Natural killer cell treated with Interleukin-12 subunit alpha and Interleukin-12 subunit beta and Interleukin-15 and Interleukin-18, amount 100 ng/mL, for 72 hours (primary cell): ENCODE measurements around the gene LYRM2. TPM values are rescaled to one million over a fixed set of nuclear protein-coding genes. Genes with fewer than 3 reads are reported as not detected.
"Not testable (repeated sequence)": the region's sequence is repeated elsewhere in the genome, so short reads cannot be mapped to it uniquely, and the experiment has no call there.

Experiments
- ATAC-seq, 2 donors: fragments of 150-1000 bp; cut with Tn5 transposase in 1 of 2; sonication (Bioruptor Pico), chemical (Tn5 transposase) in 1 of 2; 2 replicates each; pipeline ENCODE4 v1.10.0; 2021
- DNase-seq: peaks from one replicate; pipeline ENCODE4 v3.0.0; 2022; ENCODE audit warnings: low spot score
- H3K27ac Mint-ChIP-seq, 2 donors: 1 replicate in 1 of 2; 2 replicates in 1 of 2; pipeline ENCODE4 v1.8.0; 2022; ENCODE audit warnings: mixed read lengths in 2 of 2, mild to moderate bottlenecking in 1 of 2, moderate library complexity in 1 of 2
- H3K27me3 Mint-ChIP-seq, 2 donors: 1 replicate in 1 of 2; 2 replicates in 1 of 2; pipeline ENCODE4 v1.8.0; 2022; ENCODE audit warnings: mixed read lengths in 2 of 2
- H3K36me3 Mint-ChIP-seq: one replicate; pipeline ENCODE4 v1.8.0; 2022; ENCODE audit warnings: mixed read lengths
- H3K4me1 Mint-ChIP-seq, 2 donors: 1 replicate in 1 of 2; 2 replicates in 1 of 2; pipeline ENCODE4 v1.8.0; 2022; ENCODE audit warnings: low read depth in 2 of 2, mixed read lengths in 2 of 2, mild to moderate bottlenecking in 1 of 2
- H3K4me3 Mint-ChIP-seq: one replicate; pipeline ENCODE4 v1.8.0; 2022; ENCODE audit warnings: mixed read lengths
- H3K9me3 Mint-ChIP-seq: 2 replicates; pipeline ENCODE4 v1.8.0; 2022; ENCODE audit warnings: mixed read lengths
- total RNA-seq, 2 donors: library from RNA; stranded (reverse); gene quantifications; one replicate each; pipeline ENCODE4 v1.2.3, GENCODE V29; 2022

Gene LYRM2
- total RNA-seq, 2 donors from 2014 or later = 25.4 to 29.5 TPM

DNA sequence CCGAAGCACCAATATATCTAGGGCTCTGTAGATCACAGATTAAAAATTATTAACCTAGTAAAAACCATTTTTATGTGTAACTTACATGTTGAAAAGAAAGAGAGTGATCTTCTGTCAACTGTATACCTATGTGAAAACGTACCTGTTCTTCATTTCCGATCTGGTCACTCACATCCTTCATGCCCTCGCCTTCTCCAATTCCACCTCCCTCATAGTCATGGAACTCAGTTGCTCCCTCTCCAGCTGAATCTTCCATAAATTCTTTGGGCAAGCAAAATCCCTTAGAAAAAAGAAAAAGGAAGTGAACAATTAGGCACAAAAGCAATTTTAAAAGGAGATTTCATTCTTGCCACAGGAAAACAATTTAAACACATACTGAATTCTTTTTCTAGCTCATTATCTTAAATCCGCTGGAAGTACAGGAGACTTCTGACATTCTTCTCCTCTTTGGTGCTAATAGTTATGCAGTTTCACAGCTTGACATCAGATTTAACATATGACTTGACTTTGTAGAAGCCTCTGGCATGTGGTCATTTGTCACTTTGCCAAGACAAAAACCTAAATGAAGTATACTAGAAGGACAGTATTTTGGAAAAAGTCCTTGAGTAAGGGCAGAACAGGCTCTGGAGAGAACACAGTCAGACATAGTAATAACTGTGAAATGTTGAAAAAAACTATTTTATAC is 29.5 kb upstream of the LYRM2 start:
- ATAC-seq = no peak

GRCh38 chr6:89662659-89663223 is 24.2 kb upstream of the LYRM2 start:
- peaks cover 30% of the 10 kb centered on the region for H3K36me3 Mint-ChIP-seq
- DNase-seq (no peak), ATAC-seq (no peak)
- no peaks in the 10 kb centered on the region for H3K4me1 Mint-ChIP-seq
- no peak overlapping the region for H3K4me3 Mint-ChIP-seq
- no peaks in the 10 kb centered on the region for H3K27me3 Mint-ChIP-seq
- no peak overlapping the region for H3K27ac Mint-ChIP-seq
- no peaks in the 10 kb centered on the region for H3K9me3 Mint-ChIP-seq

More for the DNA sequence above, 29.5 kb upstream of the LYRM2 start:
- Mint-ChIP-seq H3K4me1 (no peaks in the 10 kb centered on the region), H3K9me3 (no peaks in the 10 kb centered on the region), H3K36me3 (peaks cover 19% of the 10 kb centered on the region), H3K27ac (no peak overlapping the region), H3K27me3 (no peaks in the 10 kb centered on the region), H3K4me3 (no peak overlapping the region)
- DNase-seq = no peak

GRCh38 chr6:89661559-89661958 is 23.0 kb upstream of the LYRM2 start:
- no peak overlapping the region for H3K27ac Mint-ChIP-seq
- ATAC-seq (no peak), DNase-seq (no peak)
- H3K36me3 Mint-ChIP-seq = peaks cover 37% of the 10 kb centered on the region
- no peaks in the 10 kb centered on the region for H3K27me3 Mint-ChIP-seq
- H3K4me1 Mint-ChIP-seq = no peaks in the 10 kb centered on the region
- H3K9me3 Mint-ChIP-seq = no peaks in the 10 kb centered on the region
- no peak overlapping the region for H3K4me3 Mint-ChIP-seq

- H3K9me3 Mint-ChIP-seq = no peaks in the 10 kb centered on the region
- no peak for DNase-seq
- no peak overlapping the region for H3K27ac Mint-ChIP-seq
- H3K4me1 Mint-ChIP-seq = no peaks in the 10 kb centered on the region
- ATAC-seq = no peak
- H3K4me3 Mint-ChIP-seq = no peak overlapping the region
- H3K36me3 Mint-ChIP-seq = peaks cover 37% of the 10 kb centered on the region
- H3K27me3 Mint-ChIP-seq = no peaks in the 10 kb centered on the region
Measured at GRCh38 chr6:89660981-89661380, 22.4 kb upstream of the LYRM2 start.

GRCh38 chr6:89657445-89658158 is 19.1 kb upstream of the LYRM2 start:
- Mint-ChIP-seq H3K9me3 (no peaks in the 10 kb centered on the region), H3K27me3 (no peaks in the 10 kb centered on the region), H3K4me1 (no peaks in the 10 kb centered on the region), H3K36me3 (peaks cover 43% of the 10 kb centered on the region), H3K4me3 (no peak overlapping the region), H3K27ac (no peak overlapping the region)
- ATAC-seq = no peak
- DNase-seq = no peak

GRCh38 chr6:89655122-89655521 is 16.6 kb upstream of the LYRM2 start:
- Mint-ChIP-seq H3K9me3 (no peaks in the 10 kb centered on the region), H3K4me1 (no peaks in the 10 kb centered on the region), H3K36me3 (peaks cover 40% of the 10 kb centered on the region), H3K27me3 (no peaks in the 10 kb centered on the region), H3K27ac (no peak overlapping the region), H3K4me3 (no peak overlapping the region)
- DNase-seq = no peak
- no peak for ATAC-seq

DNA sequence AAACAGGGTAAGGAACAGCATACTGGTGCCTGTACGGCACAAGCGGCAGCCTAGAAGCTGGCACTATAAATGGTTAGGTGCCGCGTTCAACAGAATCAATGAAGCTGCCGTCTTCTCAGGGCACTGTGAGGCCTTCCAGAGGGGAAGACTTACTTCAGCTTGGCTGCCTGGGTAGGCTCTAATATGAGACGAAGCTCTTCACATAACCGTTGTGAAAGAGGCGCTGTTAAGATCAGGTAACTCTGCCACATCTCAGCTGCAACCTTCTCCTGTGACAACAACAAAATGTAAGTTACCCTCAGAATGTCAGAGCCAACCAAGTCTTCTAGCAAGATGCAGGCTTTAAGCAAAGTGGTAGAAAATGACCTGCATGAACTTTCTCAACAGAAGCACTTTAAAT is 12.0 kb upstream of the LYRM2 start:
- H3K4me1 Mint-ChIP-seq = no peaks in the 10 kb centered on the region
- H3K36me3 Mint-ChIP-seq = peaks cover 32% of the 10 kb centered on the region
- H3K9me3 Mint-ChIP-seq = no peaks in the 10 kb centered on the region
- H3K27ac Mint-ChIP-seq = no peak overlapping the region
- DNase-seq (no peak), ATAC-seq (no peak)
- no peak overlapping the region for H3K4me3 Mint-ChIP-seq
- no peaks in the 10 kb centered on the region for H3K27me3 Mint-ChIP-seq

GRCh38 chr6:89649682-89650081 is 11.1 kb upstream of the LYRM2 start:
- Mint-ChIP-seq H3K9me3 (no peaks in the 10 kb centered on the region), H3K36me3 (peaks cover 34% of the 10 kb centered on the region), H3K4me3 (no peak overlapping the region), H3K27ac (no peak overlapping the region), H3K27me3 (no peaks in the 10 kb centered on the region), H3K4me1 (peaks cover 0 to 2% of the 10 kb centered on the region in 2 donors)
- no peak for DNase-seq
- ATAC-seq = no peak

GRCh38 chr6:89644864-89645263 is 6.3 kb upstream of the LYRM2 start:
- Mint-ChIP-seq H3K4me3 (no peak overlapping the region), H3K27me3 (no peaks in the 10 kb centered on the region), H3K27ac (no peak overlapping the region), H3K4me1 (peaks cover 0 to 5% of the 10 kb centered on the region in 2 donors), H3K9me3 (no peaks in the 10 kb centered on the region), H3K36me3 (peaks cover 22% of the 10 kb centered on the region)
- ATAC-seq = no peak
- no peak for DNase-seq

DNA sequence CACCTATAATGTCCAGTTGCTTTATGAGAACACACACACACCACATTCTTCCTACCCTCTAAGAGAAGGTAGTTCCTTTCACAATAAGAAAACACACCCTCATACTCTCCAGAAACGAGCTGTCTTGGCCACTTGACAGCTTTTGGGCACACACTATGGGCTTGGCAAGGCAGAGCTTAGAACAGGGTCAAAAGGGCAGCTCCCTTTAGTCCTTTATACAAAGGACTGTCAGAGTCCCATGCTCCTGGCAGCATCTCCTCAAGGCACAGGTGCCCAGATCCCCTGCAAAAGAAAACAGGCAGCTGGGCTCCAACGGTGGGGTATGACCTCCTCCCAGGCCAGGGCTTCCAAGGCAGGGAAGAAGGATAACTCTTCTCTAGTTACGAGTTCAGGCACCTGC is 4.9 kb upstream of the LYRM2 start:
- ATAC-seq (no peak), DNase-seq (no peak)
- H3K9me3 Mint-ChIP-seq = no peaks in the 10 kb centered on the region
- no peak overlapping the region for H3K27ac Mint-ChIP-seq
- H3K4me1 Mint-ChIP-seq = peaks cover 12 to 14% of the 10 kb centered on the region in 2 donors
- no peaks in the 10 kb centered on the region for H3K27me3 Mint-ChIP-seq
- peaks cover 22% of the 10 kb centered on the region for H3K36me3 Mint-ChIP-seq
- H3K4me3 Mint-ChIP-seq = no peak overlapping the region

DNA sequence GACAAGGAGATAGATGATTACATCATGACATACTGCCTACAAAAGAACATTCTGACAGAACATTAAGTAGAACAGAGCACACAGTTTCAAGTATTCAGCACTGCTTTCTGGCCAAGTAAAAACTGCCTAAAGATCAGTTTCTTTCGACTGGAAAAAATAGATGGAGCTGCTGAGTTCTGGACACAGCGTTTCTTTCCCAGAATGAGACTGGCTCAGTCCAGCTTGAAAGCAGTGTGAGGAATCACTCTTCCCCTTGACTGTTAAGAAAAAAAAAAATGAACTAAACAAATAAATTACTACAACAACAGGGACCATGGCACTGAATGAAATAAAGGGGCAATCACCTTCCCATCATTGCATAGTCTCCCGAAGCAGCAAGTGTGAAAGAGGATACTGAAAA is 4.4 kb upstream of the LYRM2 start:
- Mint-ChIP-seq H3K36me3 (peaks cover 22% of the 10 kb centered on the region), H3K4me3 (no peak overlapping the region), H3K27me3 (no peaks in the 10 kb centered on the region)

DNA sequence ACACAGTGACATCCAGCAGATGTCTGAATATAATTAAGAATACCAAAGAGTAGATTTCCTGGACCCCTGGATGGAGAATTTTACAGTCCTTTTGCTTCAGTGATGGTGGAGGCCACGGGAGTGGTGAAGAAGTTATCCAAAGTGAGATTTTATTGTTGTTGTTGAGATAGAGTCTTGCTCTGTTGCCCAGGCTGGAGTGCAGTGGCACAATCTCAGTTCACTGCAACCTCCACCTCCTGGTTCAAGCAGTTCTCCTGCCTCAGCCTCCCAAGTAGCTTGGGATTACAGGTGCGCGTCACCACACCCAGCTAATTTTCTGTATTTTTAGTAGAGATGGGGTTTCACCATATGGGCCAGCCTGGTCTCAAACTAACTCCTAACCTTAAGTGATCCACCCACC is 3.0 kb upstream of the LYRM2 start:
- not testable (repeated sequence) for H3K4me3 Mint-ChIP-seq, H3K27me3 Mint-ChIP-seq, H3K9me3 Mint-ChIP-seq, H3K27ac Mint-ChIP-seq, DNase-seq, ATAC-seq
- Mint-ChIP-seq H3K4me1 (peaks cover 12 to 19% of the 10 kb centered on the region in 2 donors), H3K36me3 (peaks cover 17% of the 10 kb centered on the region)

More for the DNA sequence above, 4.4 kb upstream of the LYRM2 start:
- ATAC-seq (no peak), DNase-seq (no peak)
- Mint-ChIP-seq H3K4me1 (peaks cover 12 to 17% of the 10 kb centered on the region in 2 donors), H3K27ac (no peak overlapping the region), H3K9me3 (no peaks in the 10 kb centered on the region)

DNA sequence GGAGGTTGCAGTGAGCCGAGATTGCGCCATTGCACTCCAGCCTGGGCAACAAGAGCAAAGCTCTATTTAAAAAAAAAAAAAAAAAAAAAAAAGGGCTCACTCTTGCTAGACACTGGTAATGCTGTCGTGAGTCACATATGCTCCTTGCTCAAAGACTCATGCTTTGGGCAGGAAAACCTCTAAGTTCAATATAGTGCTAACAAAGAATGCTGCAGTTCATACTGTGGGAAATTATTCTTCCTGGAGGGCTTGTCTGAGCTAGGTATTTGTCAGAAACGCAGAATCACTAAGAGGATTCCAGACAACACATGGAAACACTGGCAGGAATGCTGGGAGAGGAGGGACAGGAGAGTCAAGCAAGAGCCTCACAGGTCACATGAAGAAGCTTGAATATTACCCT is 2.3 kb upstream of the LYRM2 start:
- Mint-ChIP-seq H3K4me1 (peaks cover 12 to 21% of the 10 kb centered on the region in 2 donors), H3K27me3 (no peaks in the 10 kb centered on the region), H3K4me3 (no peak overlapping the region), H3K27ac (no peak overlapping the region), H3K9me3 (no peaks in the 10 kb centered on the region), H3K36me3 (peaks cover 14% of the 10 kb centered on the region)
- no peak for DNase-seq
- no peak for ATAC-seq

DNA sequence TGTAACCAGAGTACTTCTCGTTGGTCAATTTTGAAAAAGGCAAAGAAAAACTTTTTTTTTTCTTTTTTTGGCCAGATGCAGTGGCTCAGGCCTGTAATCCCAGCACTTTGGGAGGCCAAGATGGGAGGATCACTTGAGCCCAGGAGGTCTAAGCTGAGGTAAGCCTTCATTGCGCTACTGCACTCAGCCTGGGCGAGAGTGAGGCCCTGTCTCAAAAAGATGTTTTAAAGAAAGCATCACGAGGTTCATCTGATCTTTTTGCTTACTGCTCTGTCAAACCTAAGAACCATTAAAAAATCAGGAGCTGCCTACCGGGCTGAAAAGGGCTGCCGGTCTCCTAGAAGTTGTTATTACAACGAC is 607 bp downstream of the LYRM2 start:
- peak overlapping the region; percentile 93 to 98 for H3K27ac Mint-ChIP-seq
- ATAC-seq (no peak), DNase-seq (no peak)
- peaks cover 8% of the 10 kb centered on the region for H3K36me3 Mint-ChIP-seq
- no peaks in the 10 kb centered on the region for H3K9me3 Mint-ChIP-seq
- peak overlapping the region; percentile 83 for H3K4me3 Mint-ChIP-seq
- H3K27me3 Mint-ChIP-seq = no peaks in the 10 kb centered on the region
- H3K4me1 Mint-ChIP-seq = peaks cover 12 to 21% of the 10 kb centered on the region in 2 donors
